HG02943 (cell line): Measurements from ENCODE around the gene SLC43A1.
"Not testable (repeated sequence)": the region's sequence is repeated elsewhere in the genome, so short reads cannot be mapped to it uniquely, and the experiment has no call there.

Source experiments
- ATAC-seq: cut with Tn5 transposase; IDR thresholded peaks from one replicate; pipeline ENCODE4 v1.9.1; 2021; ENCODE audit warnings: mild to moderate bottlenecking, low read depth, moderate library complexity; ENCODE audit not compliant: unreplicated experiment

Gene SLC43A1

DNA sequence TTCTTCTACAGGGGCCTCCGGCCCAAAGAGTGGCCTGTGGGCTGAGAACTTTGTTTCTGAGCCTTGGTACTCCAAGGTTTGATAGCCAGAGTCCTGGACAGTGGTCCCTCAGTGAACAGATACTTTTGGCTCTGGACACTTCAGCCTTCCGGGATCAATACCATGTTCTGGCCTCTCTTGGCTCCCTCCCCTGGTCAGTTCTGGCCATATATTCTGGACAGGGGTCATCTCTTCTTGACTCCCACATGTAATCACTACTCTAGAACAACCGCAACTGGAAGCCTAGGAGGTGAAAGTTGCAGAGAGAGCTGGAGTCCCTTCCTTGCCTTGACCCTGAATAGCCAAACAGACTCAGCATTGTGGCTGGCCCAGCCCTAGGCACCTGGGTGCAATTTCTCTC, 52.9 kb downstream of the SLC43A1 start:
- no peak for ATAC-seq

DNA sequence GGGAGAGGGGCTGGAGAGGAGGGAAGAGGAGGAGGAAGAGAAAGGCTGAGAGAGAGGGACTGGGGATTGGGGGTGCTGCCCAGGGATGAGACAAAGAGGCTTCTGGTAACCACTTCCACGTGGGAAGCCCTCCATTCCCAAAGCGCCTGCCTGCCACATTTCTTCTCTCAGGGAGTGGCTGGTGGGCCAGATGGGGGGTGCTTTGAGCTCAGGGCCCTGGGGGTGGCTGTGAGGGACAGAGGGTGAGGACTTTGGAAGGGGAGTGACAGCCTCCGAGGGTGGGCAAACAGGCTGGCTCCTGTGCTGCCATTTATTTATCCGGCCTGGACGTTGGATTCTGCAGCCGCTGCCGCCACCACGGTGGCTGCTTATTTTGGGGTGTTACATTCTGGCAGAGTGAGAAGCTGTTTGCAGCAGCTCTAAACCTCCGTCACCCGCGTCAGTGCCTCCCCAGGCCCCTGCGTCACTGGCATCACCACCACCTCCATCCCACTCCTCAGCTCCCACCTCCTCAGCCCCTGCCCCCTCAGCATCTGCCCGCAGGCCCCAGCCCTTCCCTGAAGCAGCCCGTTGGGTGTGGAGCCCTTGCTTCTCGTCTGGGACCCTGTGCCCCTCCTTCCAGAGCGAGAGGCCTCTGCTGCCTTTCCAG, 53.5 kb downstream of the SLC43A1 start:
- no peak for ATAC-seq

DNA sequence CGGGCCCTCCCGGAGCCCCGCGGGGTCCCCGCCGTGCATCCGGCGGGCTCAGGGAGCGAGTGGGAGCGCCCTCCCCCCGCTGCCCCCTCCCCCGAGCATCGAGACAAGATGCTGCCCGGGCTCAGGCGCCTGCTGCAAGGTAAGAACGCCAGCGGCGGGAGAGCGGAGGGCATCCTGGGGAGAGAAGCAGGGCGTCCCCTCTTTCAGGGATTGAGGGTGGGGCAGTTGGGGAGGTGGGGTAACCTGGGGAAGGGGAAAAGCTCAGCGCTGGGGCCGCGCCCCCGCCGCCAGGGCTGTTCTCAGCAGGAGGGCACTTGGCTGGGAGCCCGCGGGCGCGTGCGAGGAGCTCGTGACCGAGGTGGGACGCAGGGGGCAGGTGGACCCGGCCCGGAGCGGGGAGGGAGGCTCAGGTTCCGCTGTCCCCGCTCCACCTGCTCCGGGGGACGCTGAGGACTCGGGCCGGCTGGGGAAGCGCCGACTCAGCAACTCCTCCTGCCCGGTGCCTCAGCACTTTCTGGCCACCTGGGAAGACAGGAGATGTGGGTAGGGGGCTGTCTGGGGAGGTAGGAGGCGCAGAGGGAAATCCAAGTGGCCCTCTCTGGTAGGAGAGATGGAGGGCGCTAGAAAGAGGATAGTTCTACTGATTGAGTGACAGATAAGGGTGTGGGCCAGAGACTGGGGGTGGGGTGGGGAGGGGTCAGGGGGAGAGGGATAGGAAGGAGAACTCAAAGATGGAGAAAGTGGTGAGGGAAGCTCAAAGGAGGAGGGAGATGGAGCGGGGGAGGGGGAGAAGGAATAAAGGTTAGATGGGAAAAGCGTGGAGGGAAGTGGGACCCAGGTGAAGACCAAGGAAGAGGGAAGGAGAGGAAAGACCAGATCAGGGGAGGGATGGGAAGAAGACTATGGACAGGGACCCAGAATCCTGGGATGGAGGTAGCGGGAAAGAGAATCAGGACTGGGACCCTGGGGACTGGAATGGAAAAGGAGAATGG, 54.4 kb downstream of the SLC43A1 start:
- ATAC-seq: no peak

DNA sequence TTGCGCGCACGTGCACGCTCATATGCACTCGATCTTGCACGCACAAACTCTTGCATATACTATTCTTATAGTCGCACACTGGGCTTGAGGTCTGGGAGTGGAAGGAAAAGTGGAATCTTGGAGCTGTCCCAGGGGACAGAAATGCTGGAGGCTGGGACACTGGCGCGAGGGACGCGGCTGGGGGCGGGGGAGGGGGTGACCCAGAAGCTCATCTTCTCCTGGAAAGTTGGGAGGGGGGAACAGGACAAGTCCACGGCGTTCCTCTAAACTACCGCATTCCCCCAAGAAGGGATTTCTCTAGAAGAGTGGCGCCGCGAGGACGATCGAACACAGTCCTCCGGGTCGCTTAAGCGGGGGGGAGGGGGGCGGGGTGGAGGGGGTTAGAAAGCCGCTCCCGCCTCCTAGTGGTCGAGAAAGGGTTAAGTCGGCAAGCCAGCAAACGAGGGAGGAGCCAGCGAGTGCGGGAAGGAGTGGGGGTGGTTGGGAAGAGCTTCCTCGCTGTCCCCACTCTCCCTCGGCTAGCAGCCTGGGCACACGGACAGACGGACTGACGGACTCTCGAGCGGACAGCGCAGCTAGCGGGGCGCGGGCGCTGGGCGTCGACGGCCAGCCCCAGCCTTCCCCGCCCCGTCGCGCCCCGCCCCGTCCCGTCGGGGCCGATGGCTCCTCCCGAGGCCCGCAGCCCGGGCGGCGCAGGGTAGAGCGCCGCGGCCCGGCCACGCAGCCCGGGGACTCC, 55.3 kb downstream of the SLC43A1 start, which contains the start of gene RTN4RL2:
Gene RTN4RL2 (plus strand): TSS at position 507 of the 736 bp plus-strand sequence. CDS start 338 bp downstream, outside the sequence.
- ATAC-seq: no peak

DNA sequence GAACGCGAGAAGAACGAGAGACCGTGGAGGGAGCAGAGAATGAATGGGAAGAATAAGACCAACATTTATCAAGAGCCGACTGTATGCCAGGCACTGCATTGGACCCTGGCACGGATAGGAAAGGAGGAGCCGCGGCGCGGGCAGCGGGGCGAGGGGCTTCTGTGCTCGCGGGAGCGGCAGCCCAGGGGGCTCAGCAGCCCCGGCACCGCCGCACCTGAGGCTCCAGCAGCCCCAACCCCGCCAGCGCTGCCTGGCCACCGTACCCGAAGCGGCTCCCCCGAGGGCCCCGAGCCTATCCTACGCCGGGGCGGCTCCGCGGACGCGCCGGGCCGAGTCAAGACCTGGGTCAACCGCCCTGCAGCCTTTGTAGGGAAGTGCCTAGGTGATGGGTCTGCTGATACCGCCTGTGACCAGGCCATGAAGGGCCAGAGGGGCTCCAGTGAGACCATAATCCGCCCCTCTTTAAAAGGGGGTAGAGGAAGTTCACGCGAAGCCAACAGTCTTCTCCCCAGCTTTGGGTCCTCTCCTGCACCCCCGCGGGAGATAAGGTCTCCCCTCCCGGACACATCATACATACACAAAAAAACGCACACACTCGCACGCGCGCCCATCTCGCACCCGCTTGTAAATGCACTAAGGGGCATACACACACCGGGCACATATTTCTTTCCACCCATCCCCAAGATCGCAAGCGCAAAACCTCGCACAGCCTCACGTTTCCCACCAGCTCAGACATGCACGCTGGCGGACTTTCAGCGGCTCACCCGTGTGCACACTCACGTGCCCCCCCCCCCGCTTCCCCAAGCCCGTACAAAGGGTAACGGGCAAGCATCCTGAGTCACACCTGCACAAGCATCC, 56.1 kb downstream of the SLC43A1 start:
- no peak for ATAC-seq

DNA sequence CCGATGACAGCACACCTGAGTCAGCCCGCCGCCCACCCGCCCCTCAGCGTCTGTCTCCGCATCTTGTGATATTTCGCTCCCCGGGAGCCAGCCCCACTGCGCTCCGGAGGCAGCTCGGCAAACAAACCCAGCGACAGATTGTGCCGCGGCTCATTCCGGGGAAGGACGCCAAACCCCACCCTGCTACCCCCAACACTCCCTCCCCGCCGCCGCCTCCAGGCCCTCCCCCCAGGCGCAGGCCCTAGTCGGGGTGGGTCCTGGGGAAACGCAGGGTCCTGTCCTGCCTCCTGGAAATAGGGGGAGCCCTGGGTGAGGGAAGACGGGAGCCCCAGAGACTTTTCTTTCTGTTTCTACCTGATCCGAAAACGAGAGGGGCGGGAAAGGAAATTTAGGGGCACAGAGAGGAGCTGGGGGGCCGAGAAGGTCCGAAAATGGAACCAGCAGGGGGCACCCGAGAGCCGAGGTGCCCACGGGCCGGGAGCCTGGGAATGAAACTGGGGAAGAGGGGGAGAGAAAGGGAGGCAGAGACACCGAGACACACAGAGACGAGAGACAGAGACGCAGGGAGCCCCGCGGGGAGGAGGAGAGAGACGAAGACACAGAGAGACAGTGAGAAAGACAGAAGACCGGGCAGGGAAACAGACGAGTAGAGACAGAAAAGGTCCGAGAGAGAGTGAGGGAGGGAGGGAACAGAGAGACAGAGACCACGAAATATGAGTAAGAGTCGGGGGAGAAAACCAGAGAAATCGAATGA, 56.9 kb downstream of the SLC43A1 start:
- no peak for ATAC-seq

DNA sequence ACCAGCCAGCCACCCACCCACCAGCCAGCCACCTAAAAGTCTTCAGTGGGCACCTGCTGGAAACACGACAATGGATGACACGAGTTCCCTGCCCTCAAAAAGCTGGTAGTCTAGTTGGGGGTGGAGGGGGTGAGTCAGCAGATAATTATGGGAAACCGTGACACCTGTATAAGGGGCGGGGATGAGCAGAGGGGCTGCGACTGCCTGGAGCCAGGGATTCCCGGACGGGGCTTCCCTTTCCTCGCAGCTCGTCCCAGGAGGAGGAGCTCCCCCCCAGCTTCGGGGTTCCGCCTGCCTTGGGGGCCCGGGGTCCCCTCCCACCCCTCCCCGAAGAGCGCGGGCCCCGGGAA, 57.5 kb downstream of the SLC43A1 start:
- no peak for ATAC-seq

DNA sequence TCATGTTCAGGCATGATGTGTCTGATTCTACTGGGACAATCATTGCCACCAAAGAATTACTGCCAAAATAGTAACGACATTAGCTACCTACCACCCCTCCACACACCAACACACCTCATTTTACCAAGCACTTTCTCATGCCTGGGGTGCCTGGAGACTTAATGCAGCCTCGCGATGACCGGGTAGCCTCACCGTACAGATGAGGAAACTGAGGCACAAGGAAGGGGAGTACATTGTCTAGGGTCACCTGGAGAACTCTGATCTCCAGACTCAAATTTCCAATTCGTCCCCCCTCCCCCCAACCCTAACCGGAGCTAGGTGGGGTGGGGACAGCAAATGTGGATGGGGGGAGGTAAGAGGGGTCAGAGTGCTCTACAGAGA, 57.9 kb downstream of the SLC43A1 start:
- peak; percentile 14 for ATAC-seq

DNA sequence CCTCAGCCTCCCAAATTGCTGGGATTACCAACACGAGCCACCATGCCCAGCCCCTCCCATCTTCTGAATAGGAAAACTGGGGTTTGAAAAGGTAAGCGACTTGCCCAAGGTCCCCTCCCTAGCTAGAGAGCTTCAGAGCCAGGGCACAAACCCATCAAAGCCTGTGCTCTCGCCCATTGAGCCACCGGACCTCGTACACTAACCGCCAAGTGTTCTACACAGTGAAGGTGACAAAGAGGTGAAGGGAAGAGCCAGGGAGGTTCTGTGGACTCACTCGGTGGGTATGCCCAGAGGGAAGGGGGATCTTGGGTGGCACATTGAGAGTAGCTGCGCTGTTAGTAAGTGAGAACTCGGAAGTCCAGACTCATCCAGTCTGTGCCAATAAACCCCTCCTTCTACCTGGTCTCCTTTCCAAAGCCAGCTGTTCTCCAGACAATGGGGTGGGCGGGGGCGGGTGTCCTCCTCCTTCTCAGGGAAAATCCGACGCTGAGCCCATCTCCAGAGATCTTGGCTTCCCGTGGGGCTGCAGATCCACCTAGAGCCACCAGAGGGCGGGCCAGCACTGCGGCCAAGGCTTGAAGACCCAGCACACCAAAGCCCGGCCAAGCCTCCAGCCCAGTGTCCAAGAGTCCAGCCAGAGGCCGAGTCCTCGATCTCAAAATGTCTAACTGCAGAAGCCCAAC, 58.4 kb downstream of the SLC43A1 start:
- ATAC-seq: peak; percentile 54

DNA sequence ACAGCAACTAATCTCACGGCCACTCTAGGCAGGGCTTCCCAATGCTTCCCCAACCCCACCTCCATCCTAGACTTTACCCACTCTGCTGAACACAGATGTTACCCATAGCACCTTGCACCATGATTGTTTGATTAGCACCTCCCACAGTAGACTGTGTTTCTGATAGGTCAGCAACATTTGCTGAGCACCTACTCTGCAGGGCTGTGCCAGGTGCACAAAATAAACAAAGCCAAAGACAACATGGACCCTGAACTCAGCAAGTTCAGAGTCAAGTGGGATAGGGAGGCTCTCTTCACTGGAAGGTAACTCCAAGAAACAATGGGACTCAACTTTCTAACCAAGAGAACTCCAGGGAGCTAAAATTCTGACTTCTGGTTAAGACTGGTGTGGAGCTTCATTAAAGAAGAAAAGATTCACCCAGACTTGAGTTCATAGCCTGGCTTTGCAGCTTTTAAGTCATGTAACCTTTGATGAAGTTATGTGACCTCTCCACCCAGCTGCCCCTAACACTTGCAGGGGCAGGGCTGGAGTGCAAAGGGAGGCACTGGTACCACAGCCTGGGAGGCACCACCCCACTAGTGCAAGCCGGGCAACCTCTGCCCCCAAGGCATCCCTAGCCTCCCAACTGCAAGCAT, 61.8 kb downstream of the SLC43A1 start:
- ATAC-seq: no peak

DNA sequence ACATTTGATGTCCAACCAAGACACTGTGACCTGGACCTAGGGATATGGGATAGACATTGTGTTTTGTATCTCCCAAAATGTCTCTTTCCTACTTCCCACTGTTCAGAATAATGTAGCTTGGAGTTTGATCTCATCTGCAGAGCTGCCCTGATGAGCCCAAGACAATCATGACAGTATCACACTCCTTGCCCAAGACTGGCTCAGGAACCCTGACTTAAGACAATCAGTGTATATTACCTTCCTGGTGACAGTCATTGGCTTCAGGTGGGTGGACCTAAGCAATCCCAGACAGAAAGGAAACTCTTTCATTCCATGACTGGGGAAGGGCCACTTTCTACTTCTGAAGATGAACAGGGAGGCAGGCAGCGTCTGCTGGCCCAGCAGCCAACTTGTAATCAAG, 69.4 kb downstream of the SLC43A1 start:
- ATAC-seq: no peak

DNA sequence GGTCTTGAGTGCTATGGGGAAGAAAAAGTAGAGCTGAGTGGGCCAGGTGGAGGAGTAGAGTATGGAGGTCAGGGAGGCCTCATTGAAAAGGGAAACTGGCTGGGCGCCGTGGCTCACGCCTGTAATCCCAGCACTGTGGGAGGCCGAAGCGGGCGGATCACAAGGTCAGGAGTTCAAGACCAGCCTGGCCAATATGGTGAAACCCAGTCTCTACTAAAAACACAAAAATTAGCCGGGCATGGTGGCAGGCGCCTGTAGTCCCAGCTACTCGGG, 70.4 kb downstream of the SLC43A1 start:
- not testable (repeated sequence) for ATAC-seq

DNA sequence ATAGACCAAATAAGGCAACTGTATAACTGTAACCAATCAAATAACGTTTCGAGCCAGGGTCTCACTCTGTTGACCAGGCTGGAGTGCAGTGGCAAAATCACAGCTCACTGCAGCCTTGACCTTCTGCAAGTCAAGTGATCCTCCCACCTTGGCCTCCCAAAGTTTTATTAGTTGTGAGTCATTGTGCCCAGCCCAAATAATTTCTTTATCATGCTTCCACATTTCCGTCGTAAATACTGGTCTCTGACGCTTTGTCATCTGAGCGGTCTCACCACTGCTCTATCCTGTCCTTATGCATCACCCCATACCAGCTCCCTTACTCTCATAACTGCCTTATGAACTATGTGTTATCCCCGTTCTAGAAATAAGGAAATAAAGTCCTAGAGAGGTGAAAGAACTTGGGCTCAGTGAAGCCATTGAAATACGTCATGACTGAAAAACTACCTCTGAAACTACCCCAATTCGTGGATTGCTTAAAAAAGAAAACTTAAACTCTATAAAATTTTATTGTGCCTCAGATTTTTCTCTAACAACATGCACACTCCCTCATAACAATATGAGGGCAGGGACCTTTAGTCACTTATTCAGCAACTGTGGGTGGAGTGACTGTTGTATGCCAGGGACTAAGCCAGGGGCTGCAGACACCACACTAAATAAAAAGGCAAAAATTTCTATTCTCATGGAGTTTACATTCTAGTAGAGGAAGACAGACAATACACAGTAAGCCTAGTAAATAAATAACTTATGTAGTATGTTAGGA, 71.0 kb downstream of the SLC43A1 start:
- ATAC-seq: no peak

DNA sequence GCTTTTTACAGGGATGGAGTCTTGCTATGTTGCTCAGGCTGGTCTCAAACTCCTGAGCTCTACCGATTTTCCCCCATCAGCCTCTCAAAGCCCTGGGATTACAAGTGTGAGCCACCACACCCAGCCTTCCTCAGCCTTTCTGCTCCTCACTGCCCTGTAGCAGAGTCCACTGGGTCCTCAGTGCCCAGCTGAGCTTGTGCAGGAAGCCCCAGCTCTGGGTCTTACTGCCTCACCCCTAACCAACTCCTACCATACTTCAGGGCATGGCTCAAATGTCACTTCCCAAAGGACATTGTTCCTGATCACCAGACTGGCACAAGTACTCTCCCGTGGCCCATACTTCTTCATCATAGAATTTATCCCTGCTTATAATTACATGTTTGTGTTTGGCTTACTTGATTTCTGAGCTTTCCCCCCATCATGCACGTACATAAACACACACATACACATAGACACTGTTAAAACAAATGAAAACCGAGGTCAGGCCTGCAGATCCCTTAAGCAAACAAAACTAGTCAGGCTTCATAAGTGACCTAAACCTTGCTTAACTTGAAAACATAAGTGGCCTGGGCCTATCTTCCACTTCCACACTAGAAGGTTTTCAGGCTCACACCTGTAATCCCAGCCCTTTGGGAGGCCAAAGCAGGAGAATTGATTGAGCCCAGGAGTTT, 74.6 kb downstream of the SLC43A1 start:
- no peak for ATAC-seq

DNA sequence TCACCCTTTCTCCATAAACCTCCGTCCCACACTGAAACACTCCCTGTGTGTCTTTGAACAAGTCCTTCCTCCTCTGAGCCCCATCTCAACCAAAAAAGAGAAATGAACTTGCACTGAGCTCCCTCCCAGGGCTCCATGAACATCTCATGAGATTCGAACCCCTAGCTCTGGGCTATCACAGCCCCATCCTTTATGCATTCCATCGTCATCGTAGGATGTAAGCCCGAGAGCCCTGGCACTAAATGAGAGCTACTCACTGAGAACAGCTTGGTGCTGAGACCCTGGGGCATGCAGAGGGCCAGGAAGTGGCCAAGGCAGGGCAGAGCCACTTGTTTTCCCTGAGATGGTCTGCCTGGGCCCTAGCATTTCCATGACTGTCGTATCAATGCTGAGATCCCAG, 75.7 kb downstream of the SLC43A1 start:
- no peak for ATAC-seq

DNA sequence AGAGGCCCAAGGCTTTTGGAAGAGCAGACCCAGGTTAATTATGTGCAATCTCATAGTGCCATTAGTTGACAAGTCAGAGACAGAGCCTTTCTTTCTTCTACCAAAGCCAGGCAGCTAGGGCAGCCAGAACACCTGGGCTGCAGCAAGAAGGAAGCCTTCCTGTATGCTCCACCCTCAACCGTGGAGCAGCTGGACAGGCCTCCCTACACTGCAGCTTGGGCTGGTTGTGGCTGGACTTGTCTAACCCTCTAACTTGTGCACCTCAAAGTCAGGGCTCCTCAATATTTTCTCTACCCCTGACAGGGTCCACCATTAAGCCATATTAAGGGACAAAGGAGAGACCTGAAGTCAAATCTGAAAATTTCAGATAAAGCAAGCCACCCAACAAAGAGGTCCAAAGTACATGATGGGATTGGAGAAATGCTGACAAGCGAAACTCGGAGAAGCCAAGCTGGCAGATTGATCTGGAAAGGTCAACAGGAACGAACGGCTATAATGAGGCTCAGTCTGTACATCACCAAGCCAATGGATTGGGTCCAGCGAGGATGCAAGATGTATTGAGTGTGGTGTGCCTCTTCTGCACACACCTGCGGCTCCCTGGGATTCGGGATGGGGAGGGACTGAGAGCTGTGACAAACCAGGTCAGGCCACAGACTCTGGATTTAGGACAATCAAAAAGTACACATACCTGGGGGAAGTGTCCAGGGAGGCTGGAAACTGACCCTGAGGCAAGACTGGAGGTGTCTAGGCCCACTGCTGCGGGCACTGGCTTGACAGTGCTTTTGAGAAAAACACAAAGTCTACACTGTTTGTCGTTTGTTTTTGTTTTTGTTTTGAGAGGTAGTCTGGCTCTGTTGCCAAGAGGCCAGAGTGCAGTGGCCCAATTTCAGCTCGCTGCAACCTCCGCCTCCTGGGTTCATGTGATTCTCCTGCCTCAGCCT, 76.9 kb downstream of the SLC43A1 start:
- no peak for ATAC-seq
